Measurements from ENCODE around the gene BPIFA1.

BPIFA1 gene

GRCh38 chr20:33235696-33236095 lies at the start of gene BPIFA1:
BPIFA1 (plus strand) TSS chr20:33235996; CDS start chr20:33237712, 1,716 bp downstream.
- no peak for TF ChIP-seq CTCF (IDR thresholded peaks at IDR 0.05; ENCODE audit: low read depth, low read length)
- H3K4me3 ChIP-seq (ENCODE audit: low read depth, low read length) = no peak within 1 kb of the TSS

- no peak overlapping the region for H3K4me3 ChIP-seq (ENCODE audit: low read depth, low read length)
- no peak for TF ChIP-seq CTCF (IDR thresholded peaks at IDR 0.05; ENCODE audit: low read depth, low read length)
Observed at GRCh38 chr20:33187491-33187890, 48.3 kb upstream of the BPIFA1 start.

- TF ChIP-seq CTCF (IDR thresholded peaks at IDR 0.05; ENCODE audit: low read depth, low read length) = no peak
- no peak overlapping the region for H3K4me3 ChIP-seq (ENCODE audit: low read depth, low read length)
Observed at GRCh38 chr20:33188421-33188820, 47.4 kb upstream of the BPIFA1 start.

- TF ChIP-seq CTCF (IDR thresholded peaks at IDR 0.05; ENCODE audit: low read depth, low read length) = no peak
- H3K4me3 ChIP-seq (ENCODE audit: low read depth, low read length) = no peak overlapping the region
Observed at GRCh38 chr20:33191484-33191883, 44.3 kb upstream of the BPIFA1 start.

GRCh38 chr20:33191955-33192354 lies 43.8 kb upstream of the BPIFA1 start:
- H3K4me3 ChIP-seq (ENCODE audit: low read depth, low read length) = no peak overlapping the region
- TF ChIP-seq CTCF (IDR thresholded peaks at IDR 0.05; ENCODE audit: low read depth, low read length) = no peak

- TF ChIP-seq CTCF (IDR thresholded peaks at IDR 0.05; ENCODE audit: low read depth, low read length) = no peak
- H3K4me3 ChIP-seq (ENCODE audit: low read depth, low read length) = no peak overlapping the region
Observed at GRCh38 chr20:33192912-33193501, 42.8 kb upstream of the BPIFA1 start.

GRCh38 chr20:33199026-33199425 lies 36.8 kb upstream of the BPIFA1 start:
- no peak overlapping the region for H3K4me3 ChIP-seq (ENCODE audit: low read depth, low read length)
- no peak for TF ChIP-seq CTCF (IDR thresholded peaks at IDR 0.05; ENCODE audit: low read depth, low read length)
